HFF-Myc (cell line): ENCODE data around the gene SLC25A13.
"Not testable (repeated sequence)": the region's sequence is repeated elsewhere in the genome, so short reads cannot be mapped to it uniquely, and the experiment has no call there.

Experiments
- DNase-seq: peaks from one replicate; pipeline ENCODE4 v3.0.0-alpha.2; 2011; ENCODE audit warnings: low read depth; ENCODE audit errors: extremely low read depth
- H3K4me3 ChIP-seq: replicated peaks from 2 replicates; pipeline ENCODE4 v1.5.1; 2011; ENCODE audit warnings: low read depth, mild to moderate bottlenecking, control low read depth, low read length
- TF ChIP-seq, protein P1 (sequence below): IDR thresholded peaks from 2 replicates; pipeline ENCODE4 v1.5.1; 2012; ENCODE audit warnings: mild to moderate bottlenecking, low read depth, low read length, control low read depth; ENCODE audit errors: missing control alignments

The SLC25A13 gene

DNA sequence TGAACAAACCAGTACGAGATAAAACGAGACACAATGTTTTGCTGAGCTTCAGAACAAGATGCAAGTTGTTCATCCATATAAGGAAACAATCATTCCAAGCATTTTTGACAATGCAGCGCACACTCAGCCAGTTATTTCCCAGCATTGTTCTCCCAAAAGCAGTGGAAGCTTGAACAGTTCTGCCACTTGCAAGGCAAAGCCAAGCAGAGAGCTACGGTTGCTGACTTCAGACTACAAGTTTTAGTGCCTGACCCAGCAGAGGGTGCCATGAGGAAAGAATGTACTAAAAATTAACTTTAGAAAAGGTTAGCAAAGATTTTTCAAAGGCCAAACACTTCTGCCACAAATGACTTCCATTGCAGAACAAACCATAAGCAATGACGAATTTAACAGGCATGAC, 152.5 kb downstream of the SLC25A13 start:
- no peak overlapping the region for H3K4me3 ChIP-seq
- TF ChIP-seq, protein P1, sequence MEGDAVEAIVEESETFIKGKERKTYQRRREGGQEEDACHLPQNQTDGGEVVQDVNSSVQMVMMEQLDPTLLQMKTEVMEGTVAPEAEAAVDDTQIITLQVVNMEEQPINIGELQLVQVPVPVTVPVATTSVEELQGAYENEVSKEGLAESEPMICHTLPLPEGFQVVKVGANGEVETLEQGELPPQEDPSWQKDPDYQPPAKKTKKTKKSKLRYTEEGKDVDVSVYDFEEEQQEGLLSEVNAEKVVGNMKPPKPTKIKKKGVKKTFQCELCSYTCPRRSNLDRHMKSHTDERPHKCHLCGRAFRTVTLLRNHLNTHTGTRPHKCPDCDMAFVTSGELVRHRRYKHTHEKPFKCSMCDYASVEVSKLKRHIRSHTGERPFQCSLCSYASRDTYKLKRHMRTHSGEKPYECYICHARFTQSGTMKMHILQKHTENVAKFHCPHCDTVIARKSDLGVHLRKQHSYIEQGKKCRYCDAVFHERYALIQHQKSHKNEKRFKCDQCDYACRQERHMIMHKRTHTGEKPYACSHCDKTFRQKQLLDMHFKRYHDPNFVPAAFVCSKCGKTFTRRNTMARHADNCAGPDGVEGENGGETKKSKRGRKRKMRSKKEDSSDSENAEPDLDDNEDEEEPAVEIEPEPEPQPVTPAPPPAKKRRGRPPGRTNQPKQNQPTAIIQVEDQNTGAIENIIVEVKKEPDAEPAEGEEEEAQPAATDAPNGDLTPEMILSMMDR = no peak
- DNase-seq = no peak

DNA sequence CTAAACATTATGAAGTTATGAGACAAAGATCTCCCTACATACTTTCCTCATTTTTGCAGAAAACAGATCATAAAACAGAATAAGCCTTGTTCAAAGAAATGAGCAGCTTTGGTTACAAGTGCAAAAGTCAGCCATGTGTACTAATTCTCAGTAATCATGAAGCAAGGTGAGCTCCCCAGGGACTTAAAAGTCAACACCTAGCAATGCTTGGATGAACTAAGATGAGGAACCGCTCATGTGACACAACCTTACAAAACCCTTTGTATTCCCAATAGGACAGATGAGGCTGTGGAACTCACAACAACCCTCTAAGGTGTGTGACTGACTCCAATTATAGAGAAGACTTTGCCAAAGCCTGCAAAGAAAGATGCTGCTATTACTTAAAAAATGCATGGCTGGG, 154.5 kb downstream of the SLC25A13 start:
- no peak overlapping the region for H3K4me3 ChIP-seq
- TF ChIP-seq, protein P1 = no peak
- DNase-seq = no peak

DNA sequence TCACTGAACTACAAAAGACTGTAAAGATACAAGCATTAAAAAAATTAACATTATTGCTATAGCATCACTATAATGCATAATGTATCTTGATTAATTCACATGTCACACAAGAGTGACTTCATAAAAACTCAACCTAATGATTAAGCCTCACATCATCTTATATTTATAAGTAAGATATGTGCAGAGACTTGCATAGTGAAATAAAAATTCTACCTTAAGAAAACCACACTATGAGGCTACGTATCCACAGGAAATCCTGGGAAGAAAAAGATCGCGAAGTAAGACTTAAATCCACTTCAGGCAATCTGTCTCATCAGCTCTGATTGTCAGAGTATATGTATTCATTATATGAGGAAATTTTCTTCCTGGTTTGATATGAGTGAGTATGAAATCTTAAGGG, 160.0 kb downstream of the SLC25A13 start:
- no peak for DNase-seq
- H3K4me3 ChIP-seq = no peak overlapping the region
- TF ChIP-seq, protein P1 = no peak

DNA sequence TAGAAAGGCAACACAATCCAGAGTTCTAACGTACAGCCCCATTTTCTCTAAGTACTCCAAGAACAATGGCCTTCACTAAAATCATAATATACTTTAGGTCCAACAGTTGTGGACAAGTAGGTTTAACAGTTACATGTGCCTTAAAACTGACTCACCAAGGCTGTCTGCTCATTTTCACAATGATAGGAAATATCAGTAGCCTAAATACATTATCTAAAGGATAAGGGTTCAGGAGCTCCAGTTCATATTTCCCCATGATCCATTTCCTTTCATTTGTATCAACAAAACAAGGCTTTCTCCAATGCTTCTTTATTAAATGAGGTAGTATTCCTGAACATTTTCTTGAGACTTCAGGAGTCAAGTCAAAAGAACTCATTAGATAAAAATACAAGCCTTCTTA, 164.0 kb downstream of the SLC25A13 start:
- no peak overlapping the region for H3K4me3 ChIP-seq
- no peak for DNase-seq
- TF ChIP-seq, protein P1 = no peak

DNA sequence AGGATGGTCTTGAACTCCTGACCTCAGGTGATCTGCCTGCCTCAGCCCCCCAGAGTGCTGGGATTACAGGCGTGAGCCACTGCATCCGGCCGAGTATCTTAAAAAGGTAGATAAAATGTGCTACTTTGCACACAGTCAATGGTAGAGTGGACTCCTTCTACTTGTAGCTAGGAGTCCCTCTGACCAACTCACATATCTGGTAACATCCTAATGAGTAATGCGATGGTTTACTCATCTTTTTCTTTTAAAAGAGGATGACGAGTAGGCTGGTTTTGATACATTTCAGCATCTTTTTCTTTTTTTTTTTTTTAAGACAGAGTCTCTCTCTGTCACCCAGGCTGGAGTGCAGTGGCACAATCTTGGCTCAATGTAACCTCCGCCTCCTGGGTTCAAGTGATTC, 167.4 kb downstream of the SLC25A13 start:
- DNase-seq, H3K4me3 ChIP-seq: not testable (repeated sequence)

DNA sequence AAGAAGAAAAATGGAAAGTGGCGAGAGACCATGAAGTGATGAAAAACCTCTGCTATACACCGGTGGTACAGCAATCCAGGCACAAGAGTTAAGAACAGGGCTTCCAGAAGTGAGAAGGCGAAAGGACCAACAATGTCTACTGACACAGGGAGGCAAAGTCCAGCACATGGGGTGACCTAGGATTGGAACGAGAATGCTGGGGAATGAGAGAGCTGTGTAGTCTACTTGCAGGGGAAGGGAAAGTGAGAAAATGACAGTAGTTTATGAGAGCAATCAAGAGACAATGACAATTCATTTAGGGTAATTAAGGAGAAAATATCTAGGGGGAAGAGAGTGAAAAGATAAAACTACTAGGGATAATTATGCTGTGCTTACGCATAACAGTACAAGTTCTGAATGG, 169.2 kb downstream of the SLC25A13 start:
- no peak for DNase-seq
- TF ChIP-seq, protein P1 = no peak

DNA sequence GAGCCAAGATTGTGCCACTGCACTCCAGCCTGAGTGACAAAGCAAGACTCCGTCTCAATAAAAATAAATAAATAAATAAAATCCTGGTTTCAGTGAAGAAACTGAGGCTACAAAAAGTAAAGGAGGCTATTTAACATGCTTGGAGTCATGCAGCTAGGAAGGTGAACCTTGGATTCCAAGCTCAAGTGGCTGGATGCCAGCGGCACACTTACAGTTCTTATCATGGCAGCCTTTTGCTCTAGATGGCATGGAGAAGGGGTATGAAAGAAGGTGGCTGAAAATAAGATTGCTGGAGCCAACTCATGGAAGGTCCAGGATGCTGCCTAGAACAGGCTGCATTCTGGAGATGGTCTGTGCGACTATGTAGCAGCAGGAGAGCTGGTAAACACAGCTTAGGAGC, 170.0 kb downstream of the SLC25A13 start:
- no peak for DNase-seq
- TF ChIP-seq, protein P1 = no peak

More for the DNA sequence above, 169.2 kb downstream of the SLC25A13 start:
- H3K4me3 ChIP-seq = no peak overlapping the region

More for the DNA sequence above, 170.0 kb downstream of the SLC25A13 start:
- H3K4me3 ChIP-seq = no peak overlapping the region
